Right atrium auricular region (tissue), 2 donors: ENCODE results near the gene CTBP1. TPM values are rescaled to one million over a fixed set of nuclear protein-coding genes. Genes with fewer than 3 reads are reported as not detected.
A peak's percentile ranks its signal among the peaks of the same experiment; 100 is the strongest.

Experiments
- DNase-seq: peaks from one replicate; pipeline ENCODE4 v3.0.0-alpha.2; 2019; ENCODE audit warnings: low spot score
- H3K27ac ChIP-seq, 2 donors: fragments of 200-600 bp; sonication (generic); 1 replicate in 1 of 2; 2 replicates in 1 of 2; pipeline ENCODE4 v1.5.1; 2016 to 2019
- H3K27me3 ChIP-seq, 2 donors: fragments of 200-600 bp; sonication (generic); one replicate each; pipeline versions ENCODE4 v1.5.1 to v1.6.0; 2017 to 2019
- H3K36me3 ChIP-seq: fragments of 200-600 bp; sonication (generic); one replicate; pipeline ENCODE4 v1.5.1; 2016
- H3K4me1 ChIP-seq, 2 donors: fragments of 200-600 bp; sonication (generic); one replicate each; pipeline versions ENCODE4 v1.5.1 to v1.6.0; 2017 to 2019
- H3K4me3 ChIP-seq, 2 donors: fragments of 200-600 bp; sonication (generic); 1 replicate in 1 of 2; 2 replicates in 1 of 2; pipeline ENCODE4 v1.5.1; 2017 to 2019; ENCODE audit warnings: mild to moderate bottlenecking in 1 of 2, moderate library complexity in 1 of 2
- H3K9me3 ChIP-seq, 2 donors: fragments of 200-600 bp; sonication (generic); one replicate each; pipeline ENCODE4 v1.5.1; 2019
- CTCF ChIP-seq, 2 donors: fragments of 200-600 bp; sonication (generic); IDR thresholded peaks; one replicate each; pipeline ENCODE4 v1.5.1; 2019; ENCODE audit warnings: antibody characterized with exemption in 2 of 2
- total RNA-seq, 2 donors: library from RNA; depleted of rRNA; stranded (reverse); fragments of >200 nt; gene quantifications; one replicate each; pipeline ENCODE4 v1.1.0, GENCODE V29; 2016

Gene CTBP1
- total RNA-seq, 2 donors from 2014 or later, result 104 to 140 TPM

DNA sequence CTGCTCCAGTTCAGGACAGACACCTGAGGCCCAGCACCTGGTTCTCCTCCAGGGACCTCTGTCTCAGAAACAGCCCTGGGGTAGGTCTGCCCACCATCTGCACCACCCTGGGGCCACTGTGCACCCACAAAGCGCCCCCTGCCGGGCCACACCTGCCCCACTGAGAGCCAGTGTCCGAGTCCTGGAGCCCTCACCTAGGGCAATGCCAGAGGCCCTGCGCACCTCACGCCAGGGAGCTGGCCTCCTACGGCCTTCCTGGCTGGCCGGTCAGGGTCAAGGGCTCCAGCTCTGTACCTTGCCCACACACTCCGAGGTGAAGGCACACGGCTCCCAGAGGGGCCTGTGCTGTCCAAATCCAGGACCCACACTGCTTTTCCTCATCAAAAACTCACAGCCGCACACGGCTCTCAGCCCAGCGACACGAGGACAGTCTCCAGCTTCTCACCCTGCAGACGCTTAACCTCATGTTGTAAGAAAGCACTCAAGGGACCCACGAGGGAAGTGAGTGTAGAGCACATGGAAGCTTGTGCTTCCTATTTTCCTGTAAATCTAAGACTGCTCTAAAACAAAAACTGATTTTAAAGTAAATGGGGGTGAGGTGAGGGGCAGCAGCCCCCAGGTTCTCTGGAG, 5.4 kb downstream of the CTBP1 start:
- Histone ChIP-seq H3K4me3 (no peak overlapping the region), H3K27ac (peak overlapping the region in 1 of 2 donors; percentile 92), H3K9me3 (no peaks in the 10 kb centered on the region), H3K4me1 (peaks cover 0 to 62% of the 10 kb centered on the region in 2 donors), H3K36me3 (peaks cover 20% of the 10 kb centered on the region), H3K27me3 (no peaks in the 10 kb centered on the region)
- TF ChIP-seq CTCF (IDR thresholded peaks at IDR 0.05), result no peak
- no peak for DNase-seq

DNA sequence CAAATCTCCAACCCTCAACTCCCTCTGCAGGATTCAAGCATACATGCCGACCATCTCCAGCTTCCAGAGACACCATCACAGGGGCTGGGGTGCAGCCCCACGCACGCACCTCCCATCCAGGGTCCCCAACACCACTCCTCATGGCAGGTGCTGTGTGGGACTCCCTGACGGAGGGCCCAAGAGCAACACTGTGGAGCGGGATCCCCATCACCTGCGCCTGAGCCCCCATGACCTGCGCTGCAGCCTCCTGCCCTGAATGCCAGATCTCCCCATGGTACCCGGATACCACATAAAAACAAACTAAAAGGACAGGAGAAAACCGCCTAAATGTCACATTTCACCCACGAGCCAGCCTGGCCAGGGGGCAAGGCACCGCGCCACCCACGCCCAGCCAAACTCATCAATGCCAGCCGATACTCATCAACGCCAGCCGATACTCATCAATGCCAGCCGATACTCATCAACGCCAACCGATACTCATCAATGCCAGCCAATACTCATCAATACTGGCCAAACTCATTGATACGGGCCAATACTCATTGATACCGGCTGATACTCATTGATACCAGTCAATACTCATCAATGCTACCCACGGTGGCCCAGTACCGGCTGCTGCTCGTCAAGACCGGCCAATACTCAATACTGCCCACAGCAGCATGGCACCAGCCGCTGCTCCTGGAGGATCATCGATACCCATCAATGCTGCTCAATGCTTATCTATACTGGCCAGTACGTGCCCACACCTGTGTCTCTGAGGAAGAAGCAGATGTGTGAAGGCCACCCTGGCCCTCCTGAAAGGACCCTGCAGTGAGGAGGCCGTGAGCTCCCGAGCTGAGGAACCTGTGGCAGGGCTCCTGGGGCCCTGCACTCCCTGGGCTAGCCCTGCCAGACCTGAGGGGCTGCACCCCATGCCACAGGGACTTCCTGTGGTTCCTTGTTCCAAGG, 6.2 kb downstream of the CTBP1 start:
- no peaks in the 10 kb centered on the region for H3K9me3 ChIP-seq
- H3K27ac ChIP-seq, result peak overlapping the region in 1 of 2 donors; percentile 92
- H3K4me1 ChIP-seq, result peaks cover 0 to 62% of the 10 kb centered on the region in 2 donors
- H3K36me3 ChIP-seq, result peaks cover 27% of the 10 kb centered on the region
- DNase-seq, result no peak
- no peak for TF ChIP-seq CTCF (IDR thresholded peaks at IDR 0.05)
- no peaks in the 10 kb centered on the region for H3K27me3 ChIP-seq
- H3K4me3 ChIP-seq, result no peak overlapping the region

DNA sequence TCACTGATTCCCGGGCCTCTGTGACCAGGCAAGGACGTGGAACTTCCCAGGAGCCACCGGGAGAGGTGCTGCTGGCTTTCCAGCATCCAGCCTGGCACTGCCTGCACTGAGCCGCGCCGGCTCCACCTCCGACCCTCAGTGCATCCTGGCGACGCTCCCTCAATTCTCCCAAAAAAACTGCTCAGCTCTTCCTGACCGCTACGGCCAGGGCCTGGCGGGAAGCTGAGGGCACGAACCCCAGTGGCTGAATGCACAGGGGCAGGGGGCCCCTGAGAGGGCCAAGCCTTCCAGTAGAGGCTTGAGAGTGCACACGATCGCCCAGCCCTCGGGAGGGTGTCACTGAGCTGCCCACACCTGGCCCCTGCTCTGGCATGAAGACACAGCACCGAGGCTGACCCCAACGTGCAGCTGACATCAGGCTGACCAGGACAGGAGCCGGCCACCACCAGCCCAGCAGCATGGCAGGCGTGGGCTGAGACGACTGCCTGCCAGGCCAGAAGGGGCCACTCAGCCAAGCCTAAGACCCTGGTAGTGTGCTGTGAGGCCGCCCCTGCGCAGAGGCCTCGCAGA, 6.9 kb downstream of the CTBP1 start:
- no peak overlapping the region for H3K4me3 ChIP-seq
- H3K9me3 ChIP-seq, result no peaks in the 10 kb centered on the region
- no peaks in the 10 kb centered on the region for H3K27me3 ChIP-seq
- peak overlapping the region in 1 of 2 donors; percentile 57 for H3K27ac ChIP-seq
- TF ChIP-seq CTCF (IDR thresholded peaks at IDR 0.05), result no peak
- H3K36me3 ChIP-seq, result peaks cover 34% of the 10 kb centered on the region
- H3K4me1 ChIP-seq, result peaks cover 0 to 57% of the 10 kb centered on the region in 2 donors
- DNase-seq, result no peak

DNA sequence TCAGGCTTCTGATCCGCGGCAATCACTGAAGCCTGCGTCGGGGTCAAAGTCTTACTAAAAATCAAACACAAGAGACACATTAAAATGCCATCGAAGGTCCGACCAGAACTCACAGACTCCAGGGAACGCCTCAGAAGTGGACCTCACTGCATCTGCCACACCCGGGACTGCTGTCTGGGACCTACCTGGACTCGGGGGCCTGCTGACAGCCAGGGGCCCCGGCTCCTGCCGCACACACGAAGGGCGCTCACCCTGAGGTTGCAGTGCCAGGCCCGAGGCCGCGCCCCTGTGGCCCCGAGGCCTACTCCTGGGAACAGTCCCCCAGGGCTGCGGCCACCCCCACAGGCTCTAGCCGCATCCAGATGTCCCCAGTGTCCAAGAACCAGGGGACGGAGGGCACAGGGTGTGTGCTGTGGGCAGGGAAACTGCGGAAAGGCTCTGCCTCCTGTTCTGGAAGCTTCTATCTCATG, 7.4 kb downstream of the CTBP1 start:
- no peak for TF ChIP-seq CTCF (IDR thresholded peaks at IDR 0.05)
- Histone ChIP-seq H3K4me1 (peaks cover 0 to 52% of the 10 kb centered on the region in 2 donors), H3K27me3 (no peaks in the 10 kb centered on the region), H3K36me3 (peaks cover 38% of the 10 kb centered on the region), H3K9me3 (no peaks in the 10 kb centered on the region), H3K4me3 (no peak overlapping the region), H3K27ac (peak overlapping the region in 1 of 2 donors; percentile 57)
- DNase-seq, result no peak

DNA sequence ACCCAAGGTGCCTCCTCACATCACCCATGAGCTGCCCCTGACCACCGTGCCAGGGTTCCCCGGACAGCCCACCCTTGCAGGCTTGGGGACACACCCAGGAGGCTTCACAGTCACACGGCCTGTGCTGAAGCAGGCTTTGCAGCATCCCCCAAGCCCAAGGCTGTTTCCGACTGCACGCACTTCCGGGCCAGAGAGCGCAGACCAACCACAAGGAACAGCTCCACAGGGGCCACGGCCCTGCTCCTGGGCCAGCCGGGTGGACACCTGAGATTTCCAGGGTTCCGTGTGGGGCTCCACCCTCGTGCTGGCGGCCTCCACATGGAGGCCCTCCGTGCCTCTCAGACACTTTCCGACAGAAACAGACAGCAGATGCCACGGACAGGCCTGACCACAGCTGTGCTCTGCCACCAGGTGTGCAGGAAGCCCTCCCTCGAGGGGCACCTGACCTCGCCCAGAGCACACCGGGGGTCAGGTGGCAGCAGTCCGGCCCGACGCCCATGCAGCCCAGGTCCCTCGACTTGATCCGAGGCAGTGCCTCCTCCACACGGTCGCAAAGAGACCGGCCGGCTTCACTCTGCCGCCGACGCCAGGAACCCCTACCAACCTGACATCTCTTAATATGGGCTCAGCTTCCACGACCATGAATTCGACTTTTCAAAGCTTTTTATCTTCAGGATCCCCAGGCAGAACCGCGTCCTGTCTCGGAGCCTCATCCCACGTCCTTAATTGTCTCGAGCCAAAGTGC, 8.0 kb downstream of the CTBP1 start:
- Histone ChIP-seq H3K27ac (no peak overlapping the region), H3K4me1 (peaks cover 0 to 45% of the 10 kb centered on the region in 2 donors), H3K27me3 (no peaks in the 10 kb centered on the region), H3K4me3 (no peak overlapping the region), H3K36me3 (peaks cover 44% of the 10 kb centered on the region), H3K9me3 (no peaks in the 10 kb centered on the region)
- TF ChIP-seq CTCF (IDR thresholded peaks at IDR 0.05), result no peak
- DNase-seq, result no peak
